ENCODE measurements around the gene H3-3A. TPM values are rescaled to one million over a fixed set of nuclear protein-coding genes. Genes with fewer than 3 reads are reported as not detected.

H3-3A gene
- total and polyA plus RNA-seq, 2 experiments from 2014 or later = 913 to 2,407 TPM

DNA sequence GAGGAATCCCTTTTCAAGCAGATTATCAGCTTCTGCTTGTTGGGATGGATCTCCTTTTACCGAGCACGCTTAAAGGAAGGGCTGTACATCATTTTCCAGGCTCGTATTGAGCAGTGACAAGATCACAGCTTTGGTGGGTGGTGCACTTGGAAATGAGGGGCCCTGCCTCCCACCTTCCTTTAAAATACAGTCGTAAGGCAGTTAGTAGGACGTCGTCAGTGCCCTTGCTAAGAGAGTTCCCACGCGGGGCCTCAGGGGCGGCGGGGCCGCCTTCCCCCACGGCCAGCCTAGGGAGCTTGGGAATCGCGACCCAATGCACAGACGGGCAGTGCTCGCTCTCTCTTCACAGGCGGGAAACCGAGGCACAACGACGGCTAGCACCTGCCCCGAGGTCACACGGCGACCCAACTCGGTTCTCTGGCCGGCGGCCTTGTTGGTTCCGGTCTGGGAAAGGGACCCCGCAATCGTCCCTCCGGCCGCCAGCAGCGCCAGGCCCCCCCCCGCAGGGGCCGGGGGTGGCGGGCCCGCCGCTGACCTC lies 58.6 kb downstream of the H3-3A start (continued):
- TF ChIP-seq ZNF462 (CRISPR knock-in tag; IDR thresholded peaks at IDR 0.05) (no peak), EZH2 (IDR thresholded peaks at IDR 0.05; ENCODE audit: low read depth, unreplicated experiment) (no peak), ZNF331 (CRISPR knock-in tag; IDR thresholded peaks at IDR 0.05; ENCODE audit: low read depth) (no peak), REST (IDR thresholded peaks at IDR 0.05; ENCODE audit: unreplicated experiment) (no peak)

Other genes with a start within 250 kb of the H3-3A start
- gene TMEM63A, start 180.3 kb upstream of the H3-3A start, total RNA-seq (2014; rRNA removed; shearing (Covaris generic)) = 61.8 and 76.9 TPM in 2 replicates
- gene TMEM63A, start 180.3 kb upstream of the H3-3A start, polyA plus RNA-seq (2016; fragmentation: Nextera tagmentation; extraction: Ambion mirVana) = 24.3 and 31.7 TPM in 2 replicates
- gene LEFTY1, start 173.6 kb upstream of the H3-3A start, total RNA-seq (2014; rRNA removed; shearing (Covaris generic)) = 65.4 and 67.1 TPM in 2 replicates
- 25.7 and 27.5 TPM in 2 replicates for gene LEFTY1, start 173.6 kb upstream of the H3-3A start, polyA plus RNA-seq (2016; fragmentation: Nextera tagmentation; extraction: Ambion mirVana)
- 96.7 and 109 TPM in 2 replicates for gene PYCR2, start 138.5 kb upstream of the H3-3A start, total RNA-seq (2014; rRNA removed; shearing (Covaris generic))
- 89.1 and 95.1 TPM in 2 replicates for gene PYCR2, start 138.5 kb upstream of the H3-3A start, polyA plus RNA-seq (2016; fragmentation: Nextera tagmentation; extraction: Ambion mirVana)
- 12.4 and 16.9 TPM in 2 replicates for gene LEFTY2, start 121.5 kb upstream of the H3-3A start, total RNA-seq (2014; rRNA removed; shearing (Covaris generic))
- 8.3 and 10.2 TPM in 2 replicates for gene LEFTY2, start 121.5 kb upstream of the H3-3A start, polyA plus RNA-seq (2016; fragmentation: Nextera tagmentation; extraction: Ambion mirVana)
- 25.6 and 26.9 TPM in 2 replicates for gene SDE2, start 63.4 kb upstream of the H3-3A start, total RNA-seq (2014; rRNA removed; shearing (Covaris generic))
- gene SDE2, start 63.4 kb upstream of the H3-3A start, polyA plus RNA-seq (2016; fragmentation: Nextera tagmentation; extraction: Ambion mirVana) = 10.6 and 11.3 TPM in 2 replicates
- gene ACBD3, start 124.0 kb downstream of the H3-3A start, total RNA-seq (2014; rRNA removed; shearing (Covaris generic)) = 36.2 and 37.2 TPM in 2 replicates
- 17.1 and 17.9 TPM in 2 replicates for gene ACBD3, start 124.0 kb downstream of the H3-3A start, polyA plus RNA-seq (2016; fragmentation: Nextera tagmentation; extraction: Ambion mirVana)
- 0.97 and 2.6 TPM in 2 replicates for gene MIXL1, start 160.9 kb downstream of the H3-3A start, total RNA-seq (2014; rRNA removed; shearing (Covaris generic))
- gene MIXL1, start 160.9 kb downstream of the H3-3A start, polyA plus RNA-seq (2016; fragmentation: Nextera tagmentation; extraction: Ambion mirVana) = 0.66 and 1.0 TPM in 2 replicates
- gene LIN9, start 246.4 kb downstream of the H3-3A start, total RNA-seq (2014; rRNA removed; shearing (Covaris generic)) = 16.9 and 17.5 TPM in 2 replicates
- 11.8 and 12.4 TPM in 2 replicates for gene LIN9, start 246.4 kb downstream of the H3-3A start, polyA plus RNA-seq (2016; fragmentation: Nextera tagmentation; extraction: Ambion mirVana)

Data from GM23338 (cell line).